ENCODE results near the gene SMO.
"Not testable (repeated sequence)": the region's sequence is repeated elsewhere in the genome, so short reads cannot be mapped to it uniquely, and the experiment has no call there.

SMO gene

GRCh38 chr7:129209067-129209926, 20.9 kb downstream of the SMO start:
- DNase-seq: no peak

- peak; percentile 85 for DNase-seq
Observed at GRCh38 chr7:129210256-129210988, 22.0 kb downstream of the SMO start.

- no peak for DNase-seq
Observed at GRCh38 chr7:129210989-129211312, 22.5 kb downstream of the SMO start.

GRCh38 chr7:129212126-129212525, 23.7 kb downstream of the SMO start:
- no peak for DNase-seq

GRCh38 chr7:129212596-129212995, 24.2 kb downstream of the SMO start:
- no peak for DNase-seq

GRCh38 chr7:129213828-129214227, 25.4 kb downstream of the SMO start:
- DNase-seq: peak; percentile 71

GRCh38 chr7:129215691-129216090, 27.3 kb downstream of the SMO start:
- DNase-seq: not testable (repeated sequence)

- not testable (repeated sequence) for DNase-seq
Observed at GRCh38 chr7:129216101-129216715, 27.8 kb downstream of the SMO start.

- not testable (repeated sequence) for DNase-seq
Observed at GRCh38 chr7:129216821-129217416, 28.5 kb downstream of the SMO start.

- DNase-seq: peak; percentile 95
Observed at GRCh38 chr7:129218514-129219062, 30.2 kb downstream of the SMO start.

GRCh38 chr7:129219166-129219565, 30.7 kb downstream of the SMO start:
- not testable (repeated sequence) for DNase-seq

GRCh38 chr7:129222064-129222463, 33.6 kb downstream of the SMO start:
- peak; percentile 24 for DNase-seq

- peak; percentile 99 for DNase-seq
Observed at GRCh38 chr7:129224251-129225205, 36.1 kb downstream of the SMO start, which contains the start of gene AHCYL2. AHCYL2 (plus strand) TSS chr7:129225030.

- DNase-seq: peak; percentile 88
Observed at GRCh38 chr7:129225206-129225930, 36.9 kb downstream of the SMO start.

- no peak for DNase-seq
Observed at GRCh38 chr7:129225931-129226572, 37.6 kb downstream of the SMO start.

GRCh38 chr7:129227646-129228578, 39.5 kb downstream of the SMO start:
- no peak for DNase-seq

GRCh38 chr7:129228633-129229032, 40.2 kb downstream of the SMO start:
- DNase-seq: no peak

- DNase-seq: no peak
Observed at GRCh38 chr7:129231666-129232065, 43.2 kb downstream of the SMO start.

- no peak for DNase-seq
Observed at GRCh38 chr7:129238546-129238945, 50.1 kb downstream of the SMO start.

Measured in eye (tissue), 1 donor.